Measurements from ENCODE around the gene SRC. TPM values are rescaled to one million over a fixed set of nuclear protein-coding genes. Genes with fewer than 3 reads are reported as not detected.
A peak's percentile ranks its signal among the peaks of the same experiment; 100 is the strongest.

Gene SRC
- total and polyA plus RNA-seq, 2 experiments from 2014 or later, result 26.2 to 34.3 TPM

DNA sequence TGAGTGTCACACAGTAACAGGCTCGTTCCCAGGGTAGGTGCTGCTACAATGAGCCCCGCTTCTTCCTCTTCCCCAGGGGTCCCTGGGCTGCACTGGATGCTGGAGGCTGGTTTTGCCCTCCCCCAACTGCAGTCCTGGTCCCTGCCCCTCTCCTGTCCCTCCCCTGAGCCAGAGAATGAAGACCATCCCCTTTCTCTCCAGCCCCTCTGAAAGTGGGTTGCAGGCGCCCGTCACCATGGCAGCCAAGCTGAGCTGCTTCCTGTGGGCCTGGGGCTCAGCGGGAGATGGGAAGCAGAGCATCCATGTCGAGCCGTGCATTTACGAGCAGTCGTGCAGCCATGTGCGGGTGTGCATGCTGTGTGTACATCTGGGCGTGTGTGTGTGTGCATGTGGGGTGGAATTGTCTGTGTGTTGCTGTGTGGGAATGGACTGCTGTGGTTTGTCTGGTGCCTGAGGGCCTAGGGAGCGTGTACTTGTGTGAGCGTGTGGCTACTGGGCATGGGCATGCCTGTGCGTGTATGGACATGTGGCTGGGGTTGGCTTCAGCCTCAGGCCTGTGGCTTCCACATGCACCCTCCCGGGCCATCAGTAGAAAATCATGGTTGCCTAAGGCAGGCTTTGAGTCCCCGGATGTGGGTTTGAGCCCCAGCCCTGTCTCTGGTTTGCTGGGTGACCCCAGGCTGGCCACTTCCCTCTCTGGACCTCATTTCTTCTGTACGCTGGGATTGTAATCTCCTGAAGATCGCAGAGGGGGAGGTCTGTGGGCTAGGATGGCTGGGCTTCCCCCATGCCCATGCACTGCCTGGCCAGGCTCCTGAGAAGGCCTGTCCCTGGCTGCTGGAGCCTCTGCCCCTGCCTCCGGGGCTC lies 48.8 kb downstream of the SRC start:
- Histone ChIP-seq H3K4me1 (ENCODE audit: low read depth) (peaks cover 18% of the 10 kb centered on the region), H3K36me3 (peaks cover 8% of the 10 kb centered on the region)
- DNase-seq (ENCODE audit: low read depth in 1 of 2, low spot score in 1 of 2), result no peak

DNA sequence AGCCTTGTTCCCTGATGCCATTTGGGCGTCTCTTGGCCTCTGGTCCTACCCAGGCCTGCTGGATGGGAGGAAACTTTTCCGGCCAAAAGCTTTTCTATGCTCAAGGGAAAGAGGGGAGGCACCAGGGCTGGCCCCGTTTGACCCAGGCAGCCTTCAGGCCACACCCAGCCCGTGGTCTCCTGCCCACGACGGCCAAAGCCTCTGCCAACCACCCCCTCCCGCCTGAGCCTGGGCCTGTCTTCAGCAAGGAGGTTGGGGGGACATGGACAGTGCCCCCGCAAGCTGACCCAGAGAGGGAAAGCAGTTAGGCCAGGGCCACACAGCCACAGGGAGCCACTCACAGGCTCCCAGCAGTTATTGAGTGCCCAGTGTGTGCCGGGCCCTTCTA lies 49.5 kb downstream of the SRC start:
- TF ChIP-seq, protein P1, sequence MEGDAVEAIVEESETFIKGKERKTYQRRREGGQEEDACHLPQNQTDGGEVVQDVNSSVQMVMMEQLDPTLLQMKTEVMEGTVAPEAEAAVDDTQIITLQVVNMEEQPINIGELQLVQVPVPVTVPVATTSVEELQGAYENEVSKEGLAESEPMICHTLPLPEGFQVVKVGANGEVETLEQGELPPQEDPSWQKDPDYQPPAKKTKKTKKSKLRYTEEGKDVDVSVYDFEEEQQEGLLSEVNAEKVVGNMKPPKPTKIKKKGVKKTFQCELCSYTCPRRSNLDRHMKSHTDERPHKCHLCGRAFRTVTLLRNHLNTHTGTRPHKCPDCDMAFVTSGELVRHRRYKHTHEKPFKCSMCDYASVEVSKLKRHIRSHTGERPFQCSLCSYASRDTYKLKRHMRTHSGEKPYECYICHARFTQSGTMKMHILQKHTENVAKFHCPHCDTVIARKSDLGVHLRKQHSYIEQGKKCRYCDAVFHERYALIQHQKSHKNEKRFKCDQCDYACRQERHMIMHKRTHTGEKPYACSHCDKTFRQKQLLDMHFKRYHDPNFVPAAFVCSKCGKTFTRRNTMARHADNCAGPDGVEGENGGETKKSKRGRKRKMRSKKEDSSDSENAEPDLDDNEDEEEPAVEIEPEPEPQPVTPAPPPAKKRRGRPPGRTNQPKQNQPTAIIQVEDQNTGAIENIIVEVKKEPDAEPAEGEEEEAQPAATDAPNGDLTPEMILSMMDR (IDR thresholded peaks at IDR 0.05; ENCODE audit: low read depth, low read length), result no peak
- H3K9me3 ChIP-seq (ENCODE audit: low read depth), result no peaks in the 10 kb centered on the region
- peaks cover 18% of the 10 kb centered on the region for H3K4me1 ChIP-seq (ENCODE audit: low read depth)
- no peak for DNase-seq (ENCODE audit: low read depth in 1 of 2, low spot score in 1 of 2)
- no peaks in the 10 kb centered on the region for H3K27me3 ChIP-seq
- H3K4me3 ChIP-seq, result no peak overlapping the region
- peaks cover 8% of the 10 kb centered on the region for H3K36me3 ChIP-seq
- H3K27ac ChIP-seq, result peak overlapping the region; percentile 77

More for the DNA sequence above, 48.8 kb downstream of the SRC start:
- H3K9me3 ChIP-seq (ENCODE audit: low read depth), result no peaks in the 10 kb centered on the region
- TF ChIP-seq, protein P1 (IDR thresholded peaks at IDR 0.05; ENCODE audit: low read depth, low read length), result no peak
- H3K27me3 ChIP-seq, result no peaks in the 10 kb centered on the region
- peak overlapping the region; percentile 77 for H3K27ac ChIP-seq
- no peak overlapping the region for H3K4me3 ChIP-seq

DNA sequence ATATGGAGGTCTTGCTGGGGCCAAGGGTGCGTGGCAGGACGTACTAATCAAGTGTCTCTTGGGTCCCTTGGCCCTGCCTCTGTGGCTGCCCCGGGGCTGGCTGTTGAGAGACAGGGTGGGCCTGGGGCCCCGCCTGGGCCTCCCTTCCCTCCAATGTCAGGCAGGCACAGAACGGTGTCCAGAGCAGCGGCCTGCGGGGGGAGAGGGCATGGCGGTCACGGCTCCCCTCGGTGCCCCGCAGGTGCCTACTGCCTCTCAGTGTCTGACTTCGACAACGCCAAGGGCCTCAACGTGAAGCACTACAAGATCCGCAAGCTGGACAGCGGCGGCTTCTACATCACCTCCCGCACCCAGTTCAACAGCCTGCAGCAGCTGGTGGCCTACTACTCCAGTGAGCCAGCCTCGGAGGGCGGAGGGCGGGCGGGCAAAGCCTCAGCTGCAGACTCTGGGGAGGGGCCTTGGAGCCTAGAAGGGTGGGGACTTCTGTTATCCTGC lies 50.0 kb downstream of the SRC start:
- peak in 1 of 2 donors; percentile 80 for DNase-seq (ENCODE audit: low read depth in 1 of 2, low spot score in 1 of 2)
- peaks cover 18% of the 10 kb centered on the region for H3K4me1 ChIP-seq (ENCODE audit: low read depth)
- TF ChIP-seq, protein P1 (IDR thresholded peaks at IDR 0.05; ENCODE audit: low read depth, low read length), result no peak
- H3K27me3 ChIP-seq, result no peaks in the 10 kb centered on the region
- H3K27ac ChIP-seq, result peak overlapping the region; percentile 77
- no peaks in the 10 kb centered on the region for H3K9me3 ChIP-seq (ENCODE audit: low read depth)
- H3K36me3 ChIP-seq, result peaks cover 8% of the 10 kb centered on the region
- H3K4me3 ChIP-seq, result no peak overlapping the region

DNA sequence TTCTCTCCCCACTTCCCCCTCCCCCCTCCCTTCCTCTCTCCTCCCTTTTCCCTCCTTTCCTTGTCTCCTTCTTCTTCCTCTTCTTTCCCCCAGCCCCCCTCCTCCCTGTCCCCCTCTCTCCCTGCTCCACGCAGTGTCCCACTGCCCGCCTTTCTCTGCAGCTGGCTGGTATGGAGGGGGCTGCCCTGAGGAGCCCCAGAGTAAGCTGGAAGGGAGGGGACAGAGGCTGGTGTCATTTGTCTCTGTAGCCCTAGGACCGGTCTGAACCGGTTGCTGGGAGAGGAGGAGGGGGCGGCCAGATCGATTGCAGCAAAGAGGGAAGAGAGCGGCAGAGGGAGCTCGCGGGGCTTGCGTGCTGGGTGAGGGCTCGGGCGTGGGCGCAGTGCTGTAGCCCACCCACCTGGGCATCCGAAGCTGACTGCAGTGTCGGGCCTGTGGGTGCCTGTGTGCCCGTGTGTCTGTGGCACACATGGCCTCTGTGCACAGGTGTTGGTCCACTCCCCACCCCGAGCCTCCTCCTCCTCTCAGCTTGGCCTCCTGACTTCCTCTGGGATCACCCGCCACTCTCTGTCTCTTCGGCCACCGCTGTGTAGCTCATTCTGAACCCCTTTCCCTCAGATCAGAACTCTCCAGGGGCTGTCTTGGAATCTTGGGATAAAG lies 50.6 kb downstream of the SRC start:
- Histone ChIP-seq H3K27ac (peak overlapping the region; percentile 77), H3K27me3 (no peaks in the 10 kb centered on the region), H3K4me3 (no peak overlapping the region), H3K36me3 (peaks cover 8% of the 10 kb centered on the region), H3K4me1 (ENCODE audit: low read depth) (peaks cover 18% of the 10 kb centered on the region), H3K9me3 (ENCODE audit: low read depth) (no peaks in the 10 kb centered on the region)
- DNase-seq (ENCODE audit: low read depth in 1 of 2, low spot score in 1 of 2), result peak in 1 of 2 donors; percentile 89
- TF ChIP-seq, protein P1 (IDR thresholded peaks at IDR 0.05; ENCODE audit: low read depth, low read length), result no peak

DNA sequence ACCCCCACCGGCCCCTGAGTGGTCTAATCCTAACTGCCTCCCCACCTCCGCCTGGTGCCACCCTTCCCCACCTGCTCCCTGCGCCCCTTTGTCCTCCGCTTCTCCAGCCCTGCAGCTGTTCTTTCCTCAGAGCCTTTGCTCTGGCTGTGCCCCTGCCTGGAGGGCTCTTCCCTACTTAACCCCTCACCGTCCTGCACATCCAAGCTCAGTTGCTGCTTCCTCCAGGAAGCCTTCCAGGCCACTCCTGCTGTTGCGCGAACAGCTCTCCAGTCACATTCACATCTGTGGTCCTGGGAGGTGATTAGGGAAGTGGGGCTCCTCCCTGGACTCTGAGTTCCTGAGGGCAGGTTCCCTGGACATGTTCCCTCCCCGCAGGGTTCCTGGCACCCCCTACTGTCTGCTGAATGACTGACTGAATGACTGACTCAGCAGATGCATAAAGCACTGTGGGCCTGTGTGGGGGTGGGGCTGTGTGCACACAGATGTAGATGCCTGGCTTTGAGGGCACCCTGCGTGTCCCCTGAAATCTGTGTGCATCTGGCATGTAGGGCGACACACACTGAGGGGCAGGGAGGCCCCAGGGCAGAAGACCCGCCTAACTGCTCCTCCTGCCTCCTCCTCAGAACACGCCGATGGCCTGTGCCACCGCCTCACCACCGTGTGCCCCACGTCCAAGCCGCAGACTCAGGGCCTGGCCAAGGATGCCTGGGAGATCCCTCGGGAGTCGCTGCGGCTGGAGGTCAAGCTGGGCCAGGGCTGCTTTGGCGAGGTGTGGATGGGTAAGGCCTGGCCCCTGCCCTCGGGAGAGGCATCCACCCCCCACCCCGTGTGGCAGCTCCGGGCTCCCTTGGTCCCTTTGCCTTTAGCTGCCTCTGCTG lies 51.4 kb downstream of the SRC start:
- peaks cover 22% of the 10 kb centered on the region for H3K4me1 ChIP-seq (ENCODE audit: low read depth)
- no peak overlapping the region for H3K4me3 ChIP-seq
- H3K27ac ChIP-seq, result peak overlapping the region; percentile 77

More for the DNA sequence above, 51.4 kb downstream of the SRC start:
- TF ChIP-seq, protein P1 (IDR thresholded peaks at IDR 0.05; ENCODE audit: low read depth, low read length), result no peak
- DNase-seq (ENCODE audit: low read depth in 1 of 2, low spot score in 1 of 2), result peak in 1 of 2 donors; percentile 14
- no peaks in the 10 kb centered on the region for H3K27me3 ChIP-seq
- H3K36me3 ChIP-seq, result peaks cover 8% of the 10 kb centered on the region
- no peaks in the 10 kb centered on the region for H3K9me3 ChIP-seq (ENCODE audit: low read depth)
